IMR-90 (cell line): ENCODE results near the gene RNF181. TPM values are rescaled to one million over a fixed set of nuclear protein-coding genes. Genes with fewer than 3 reads are reported as not detected.

Source experiments
- ATAC-seq: fragments of 200-7000 bp; cut with Tn5 transposase; 2 replicates; pipeline ENCODE4 v1.9.1; 2020; ENCODE audit warnings: low read depth, mild to moderate bottlenecking, moderate library complexity
- BruUV-seq: library from RNA; stranded (reverse); fragments of 400-500 nt; replicated peaks from 2 replicates; lab custom pipeline; 2021; lab: Mats Ljungman, UMichigan
- CTCF ChIA-PET: fragments of 300-600 bp; formaldehyde crosslinking; extraction: SDS; loops from one replicate; lab custom pipeline; 2021; ENCODE audit warnings: antibody characterized with exemption; lab: Yijun Ruan, JAX
- POLR2A ChIA-PET: fragments of 300-600 bp; sonication (Branson Sonifier 250); formaldehyde crosslinking; loops from one replicate; lab custom pipeline; 2022; ENCODE audit warnings: antibody characterized with exemption; ENCODE audit not compliant: unreplicated experiment; lab: Charles Lee
- DNase-seq: peaks from one replicate; pipeline ENCODE4 v3.0.0; 2013
- H2AFZ ChIP-seq: replicated peaks from 2 replicates; pipeline ENCODE3; 2013; ENCODE audit warnings: low read length, mild to moderate bottlenecking; ENCODE audit not compliant: poor library complexity
- H2AK5ac ChIP-seq: 2 replicates; pipeline ENCODE4 v1.6.1; 2013; ENCODE audit warnings: low read depth, low read length, inconsistent platforms
- H2AK9ac ChIP-seq: replicated peaks from 2 replicates; pipeline ENCODE3; 2013; ENCODE audit warnings: mild to moderate bottlenecking, low read depth, low read length, moderate library complexity; ENCODE audit not compliant: poor library complexity
- H2BK120ac ChIP-seq: 2 replicates; pipeline ENCODE4 v1.6.1; 2013; ENCODE audit warnings: low read depth, low read length, inconsistent platforms
- H2BK15ac ChIP-seq: 3 replicates; pipeline ENCODE4 v1.6.1; 2013; ENCODE audit warnings: low read depth, low read length, inconsistent platforms
- H2BK20ac ChIP-seq: 2 replicates; pipeline ENCODE4 v1.6.1; 2013; ENCODE audit warnings: low read depth, mild to moderate bottlenecking, inconsistent platforms, low read length, moderate library complexity
- H2BK5ac ChIP-seq: 2 replicates; pipeline ENCODE4 v1.6.1; 2013; ENCODE audit warnings: mild to moderate bottlenecking, low read depth, low read length, inconsistent platforms; ENCODE audit not compliant: poor library complexity, severe bottlenecking
- H3K14ac ChIP-seq: replicated peaks from 2 replicates; pipeline ENCODE4 v1.6.1; 2013; ENCODE audit warnings: low read depth, low read length, inconsistent platforms
- H3K18ac ChIP-seq: 2 replicates; pipeline ENCODE4 v1.6.1; 2013; ENCODE audit warnings: low read depth, low read length, control low read depth
- H3K23ac ChIP-seq: 2 replicates; pipeline ENCODE4 v1.6.1; 2013; ENCODE audit warnings: low read depth, low read length, inconsistent platforms
- H3K27ac ChIP-seq: 2 replicates; pipeline ENCODE4 v1.5.1; 2013; ENCODE audit warnings: mild to moderate bottlenecking, control low read depth, low read length; ENCODE audit not compliant: insufficient read depth
- H3K27me3 ChIP-seq: 2 replicates; pipeline ENCODE4 v1.6.1; 2013; ENCODE audit warnings: low read length; ENCODE audit not compliant: control insufficient read depth, insufficient read depth
- H3K36me3 ChIP-seq: 2 replicates; pipeline ENCODE4 v1.6.1; 2013; ENCODE audit warnings: low read length, mixed read lengths; ENCODE audit not compliant: control insufficient read depth, insufficient read depth
- H3K4ac ChIP-seq: 2 replicates; pipeline ENCODE4 v1.6.1; 2013; ENCODE audit warnings: low read depth, low read length, inconsistent platforms
- H3K4me1 ChIP-seq: 2 replicates; pipeline ENCODE4 v1.6.1; 2013; ENCODE audit warnings: low read length, mixed read lengths; ENCODE audit not compliant: control insufficient read depth, insufficient read depth
- H3K4me2 ChIP-seq: 2 replicates; pipeline ENCODE4 v1.6.1; 2013; ENCODE audit warnings: low read depth, mild to moderate bottlenecking, control low read depth, low read length, moderate library complexity
- H3K4me3 ChIP-seq: 2 replicates; pipeline ENCODE4 v1.5.1; 2013; ENCODE audit warnings: low read depth, mild to moderate bottlenecking, control low read depth, low read length, moderate library complexity; ENCODE audit not compliant: insufficient read depth
- H3K56ac ChIP-seq: 2 replicates; pipeline ENCODE4 v1.6.1; 2013; ENCODE audit warnings: low read length, inconsistent platforms; ENCODE audit not compliant: insufficient read depth; ENCODE audit errors: extremely low read depth
- H3K79me1 ChIP-seq, 2 experiments: 2 replicates each; pipeline ENCODE4 v1.6.1; 2013; ENCODE audit warnings: low read length in 2 of 2, inconsistent platforms in 1 of 2, low read depth in 1 of 2
- H3K9ac ChIP-seq: 2 replicates; pipeline ENCODE4 v1.6.1; 2013; ENCODE audit warnings: low read depth, low read length, control low read depth
- H3K9me1 ChIP-seq: 2 replicates; pipeline ENCODE4 v1.6.1; 2013; ENCODE audit warnings: low read length, inconsistent platforms; ENCODE audit not compliant: insufficient read depth
- H3K9me3 ChIP-seq: 2 replicates; pipeline ENCODE4 v1.6.1; 2013; ENCODE audit warnings: low read length; ENCODE audit not compliant: control insufficient read depth, insufficient read depth
- H4K20me1 ChIP-seq: 2 replicates; pipeline ENCODE4 v1.6.1; 2013; ENCODE audit warnings: low read length, inconsistent platforms; ENCODE audit not compliant: insufficient read depth
- H4K5ac ChIP-seq: 2 replicates; pipeline ENCODE4 v1.6.1; 2013; ENCODE audit warnings: mild to moderate bottlenecking, low read depth, low read length, control low read depth
- H4K8ac ChIP-seq, 2 experiments: 2 replicates each; pipeline ENCODE4 v1.6.1; 2013; ENCODE audit warnings: low read depth in 2 of 2, low read length in 2 of 2, control low read depth in 1 of 2, inconsistent platforms in 1 of 2
- H4K91ac ChIP-seq: 2 replicates; pipeline ENCODE4 v1.6.1; 2013; ENCODE audit warnings: low read depth, low read length, inconsistent platforms; ENCODE audit not compliant: insufficient read depth
- BHLHE40 ChIP-seq: fragments of 150-350 bp; IDR thresholded peaks from 2 replicates; pipeline ENCODE4 v1.6.1; 2016; ENCODE audit warnings: mild to moderate bottlenecking, low read depth, low read length
- CEBPB ChIP-seq: IDR thresholded peaks from 2 replicates; pipeline ENCODE4 v1.6.1; 2012; ENCODE audit warnings: low read depth, low read length, improper control_type of control experiment
- CHD1 ChIP-seq: IDR thresholded peaks from 2 replicates; pipeline ENCODE4 v1.6.1; 2012; ENCODE audit warnings: low read depth, low read length, improper control_type of control experiment
- FOS ChIP-seq: fragments of 150-350 bp; IDR thresholded peaks from 2 replicates; pipeline ENCODE4 v1.6.1; 2016; ENCODE audit warnings: low read depth, low read length
- MAFK ChIP-seq: IDR thresholded peaks from 2 replicates; pipeline ENCODE4 v1.6.1; 2012; ENCODE audit warnings: low read depth, low read length, improper control_type of control experiment
- MAZ ChIP-seq: IDR thresholded peaks from 2 replicates; pipeline ENCODE4 v1.6.1; 2012; ENCODE audit warnings: low read depth, mild to moderate bottlenecking, low read length, improper control_type of control experiment, moderate library complexity, borderline replicate concordance
- MXI1 ChIP-seq: IDR thresholded peaks from 2 replicates; pipeline ENCODE4 v1.6.1; 2012; ENCODE audit warnings: low read depth, mild to moderate bottlenecking, low read length, moderate library complexity, borderline replicate concordance
- NFE2L2 ChIP-seq: fragments of 150-350 bp; IDR thresholded peaks from 2 replicates; pipeline ENCODE4 v1.6.1; 2016; ENCODE audit warnings: low read depth, mild to moderate bottlenecking, low read length
- POLR2A ChIP-seq: IDR thresholded peaks from 2 replicates; pipeline ENCODE4 v1.6.1; 2012; ENCODE audit warnings: mild to moderate bottlenecking, low read depth, low read length
- RAD21 ChIP-seq: IDR thresholded peaks from 2 replicates; pipeline ENCODE4 v1.6.1; 2012; ENCODE audit warnings: low read length, improper control_type of control experiment
- RCOR1 ChIP-seq: IDR thresholded peaks from 2 replicates; pipeline ENCODE4 v1.6.1; 2012; ENCODE audit warnings: mild to moderate bottlenecking, low read length, improper control_type of control experiment; ENCODE audit not compliant: insufficient replicate concordance
- RFX5 ChIP-seq: IDR thresholded peaks from 2 replicates; pipeline ENCODE4 v1.8.0; 2012; ENCODE audit warnings: low read depth, mild to moderate bottlenecking, low read length, moderate library complexity
- SMC3 ChIP-seq: fragments of 150-350 bp; IDR thresholded peaks from 2 replicates; pipeline ENCODE4 v1.6.1; 2016; ENCODE audit warnings: low read depth, mild to moderate bottlenecking, antibody characterized with exemption, low read length, moderate library complexity
- USF2 ChIP-seq: fragments of 150-350 bp; IDR thresholded peaks from 2 replicates; pipeline ENCODE4 v1.6.1; 2017; ENCODE audit warnings: mild to moderate bottlenecking, antibody characterized with exemption, low read length, low read depth
- WGBS, 2 experiments: methylation state at CpG; one replicate each; pipeline versions ENCODE4 v1.1.5 to v1.1.7; 2013; ENCODE audit warnings: missing lambda C conversion rate in 2 of 2; ENCODE audit not compliant: insufficient read length in 1 of 2; ENCODE audit errors: extremely low coverage in 2 of 2; 5-methylcytosine and 5-hydroxymethylcytosine counted together
- dilution Hi-C: fragments of 300-500 bp; cut with HindIII; formaldehyde crosslinking; loops from one replicate; pipeline ENCODE4 v1.14.3; 2018; ENCODE audit warnings: low sequenced_read_pairs; ENCODE audit not compliant: unreplicated experiment
- in situ Hi-C: fragments of 300-500 bp; cut with MboI; formaldehyde crosslinking; loops from 3 replicates; pipeline ENCODE4 v1.14.3; 2019; ENCODE audit warnings: low sequenced_read_pairs, inconsistent platforms, mixed read lengths
- intact Hi-C: fragments of 100-400 bp; cut with micrococcal nuclease; formaldehyde crosslinking; loops from 2 replicates; pipeline ENCODE4 v1.10.0; 2022
- polyA plus RNA-seq, 3 experiments: library from polyadenylated mRNA; depleted of rRNA; stranded (reverse); fragments of >200 nt; gene quantifications; 2 replicates each; pipeline ENCODE4 v1.2.3, GENCODE V29; 2012; ENCODE audit warnings: low replicate concordance in 1 of 3
- total RNA-seq: library from RNA; depleted of rRNA; stranded (reverse); fragments of >200 nt; gene quantifications from 2 replicates; pipeline ENCODE4 v1.2.3, GENCODE V29; 2012
- TF ChIP-seq, protein P1 (sequence below): fragments of 150-350 bp; IDR thresholded peaks from 2 replicates; pipeline ENCODE4 v1.6.1; 2016; ENCODE audit warnings: low read depth, mild to moderate bottlenecking, low read length, moderate library complexity, borderline replicate concordance
- TF ChIP-seq, protein P2 (sequence below): conservative IDR thresholded peaks from 2 replicates; pipeline ENCODE4 v1.5.1; 2012; ENCODE audit warnings: mild to moderate bottlenecking, low read depth, low read length, improper control_type of control experiment

Gene RNF181
- total and polyA plus RNA-seq, 2 of the 4 experiments (the other 2 are of a cell fraction): 438 to 498 TPM

- no peak overlapping the region for H3K56ac ChIP-seq
- no peak overlapping the region for H3K23ac ChIP-seq
- no peak overlapping the region for H3K14ac ChIP-seq
- no peaks in the 10 kb centered on the region for H3K9me3 ChIP-seq
- intact Hi-C loops (loop anchor here (5.0 kb wide), 1 partner anchor 226 kb away; the partner anchor contains the start of gene TGOLN2), in situ Hi-C loops (loop anchor here (5.0 to 10.0 kb wide), 2 partner anchors 131 to 488 kb away; no protein-coding TSS in a partner anchor), dilution Hi-C loops (no loop called here)
- no peak overlapping the region for H2BK120ac ChIP-seq
- ChIA-PET CTCF (interaction anchor here (6.8 kb wide), 1 partner anchor 133 kb away, joined by 46 read pairs; the partner anchor contains the start of gene SH2D6), POLR2A (interaction anchor here (5.1 kb wide), 1 partner anchor 13 kb away, joined by 42 read pairs; the partner anchor contains the start of gene MAT2A)
- peaks cover 9% of the 10 kb centered on the region; the same call in 1 of the 2 replicates for H3K9me1 ChIP-seq
- H3K79me1 ChIP-seq: peaks cover 13 to 50% of the 10 kb centered on the region in 2 experiments; a peak in 3 of 4 replicates
- H3K18ac ChIP-seq: no peak overlapping the region
- no peak overlapping the region for H2AK9ac ChIP-seq
- peaks cover 46% of the 10 kb centered on the region for H3K36me3 ChIP-seq
- no peak overlapping the region for H2AFZ ChIP-seq
- TF ChIP-seq RCOR1: no peak
- no peak for TF ChIP-seq USF2
- TF ChIP-seq, protein P1, sequence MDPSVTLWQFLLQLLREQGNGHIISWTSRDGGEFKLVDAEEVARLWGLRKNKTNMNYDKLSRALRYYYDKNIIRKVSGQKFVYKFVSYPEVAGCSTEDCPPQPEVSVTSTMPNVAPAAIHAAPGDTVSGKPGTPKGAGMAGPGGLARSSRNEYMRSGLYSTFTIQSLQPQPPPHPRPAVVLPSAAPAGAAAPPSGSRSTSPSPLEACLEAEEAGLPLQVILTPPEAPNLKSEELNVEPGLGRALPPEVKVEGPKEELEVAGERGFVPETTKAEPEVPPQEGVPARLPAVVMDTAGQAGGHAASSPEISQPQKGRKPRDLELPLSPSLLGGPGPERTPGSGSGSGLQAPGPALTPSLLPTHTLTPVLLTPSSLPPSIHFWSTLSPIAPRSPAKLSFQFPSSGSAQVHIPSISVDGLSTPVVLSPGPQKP: no peak
- TF ChIP-seq MAZ: no peak
- no peak for TF ChIP-seq FOS
- no peak for TF ChIP-seq RAD21
- TF ChIP-seq MAFK: no peak
- no peak for TF ChIP-seq POLR2A
- TF ChIP-seq, protein P2, sequence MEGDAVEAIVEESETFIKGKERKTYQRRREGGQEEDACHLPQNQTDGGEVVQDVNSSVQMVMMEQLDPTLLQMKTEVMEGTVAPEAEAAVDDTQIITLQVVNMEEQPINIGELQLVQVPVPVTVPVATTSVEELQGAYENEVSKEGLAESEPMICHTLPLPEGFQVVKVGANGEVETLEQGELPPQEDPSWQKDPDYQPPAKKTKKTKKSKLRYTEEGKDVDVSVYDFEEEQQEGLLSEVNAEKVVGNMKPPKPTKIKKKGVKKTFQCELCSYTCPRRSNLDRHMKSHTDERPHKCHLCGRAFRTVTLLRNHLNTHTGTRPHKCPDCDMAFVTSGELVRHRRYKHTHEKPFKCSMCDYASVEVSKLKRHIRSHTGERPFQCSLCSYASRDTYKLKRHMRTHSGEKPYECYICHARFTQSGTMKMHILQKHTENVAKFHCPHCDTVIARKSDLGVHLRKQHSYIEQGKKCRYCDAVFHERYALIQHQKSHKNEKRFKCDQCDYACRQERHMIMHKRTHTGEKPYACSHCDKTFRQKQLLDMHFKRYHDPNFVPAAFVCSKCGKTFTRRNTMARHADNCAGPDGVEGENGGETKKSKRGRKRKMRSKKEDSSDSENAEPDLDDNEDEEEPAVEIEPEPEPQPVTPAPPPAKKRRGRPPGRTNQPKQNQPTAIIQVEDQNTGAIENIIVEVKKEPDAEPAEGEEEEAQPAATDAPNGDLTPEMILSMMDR: no peak
- TF ChIP-seq CEBPB: no peak
- no peak for TF ChIP-seq BHLHE40
- TF ChIP-seq CHD1: no peak
- TF ChIP-seq NFE2L2: no peak
- no peak for TF ChIP-seq RFX5
- TF ChIP-seq SMC3: no peak
- no peak for TF ChIP-seq MXI1
- H4K91ac ChIP-seq: no peak overlapping the region
- no peak overlapping the region for H3K4me3 ChIP-seq
- H2BK5ac ChIP-seq: no peak overlapping the region
- no peak overlapping the region for H3K4ac ChIP-seq
- H2AK5ac ChIP-seq: no peak overlapping the region
- no peak overlapping the region for H3K4me2 ChIP-seq
- ATAC-seq (no peak), DNase-seq (no peak)
- H2BK15ac ChIP-seq: no peak overlapping the region
- H3K27ac ChIP-seq: no peak overlapping the region
- H4K20me1 ChIP-seq: no peaks in the 10 kb centered on the region
- H4K5ac ChIP-seq: no peak overlapping the region
- BruUV-seq: no TSS peak
- H4K8ac ChIP-seq: no peak overlapping the region
- WGBS, 2 experiments: no CpG with 5 or more reads among the region's 6 CpGs
- no peak overlapping the region for H3K9ac ChIP-seq
- no peaks in the 10 kb centered on the region for H3K27me3 ChIP-seq
- H2BK20ac ChIP-seq: no peak overlapping the region
- peaks cover 18% of the 10 kb centered on the region for H3K4me1 ChIP-seq
Observed at GRCh38 chr2:85553184-85553583, 42.4 kb upstream of the RNF181 start.
